M059J (cell line): ENCODE measurements around the gene UIMC1. TPM values are rescaled to one million over a fixed set of nuclear protein-coding genes. Genes with fewer than 3 reads are reported as not detected.
"Not testable (repeated sequence)": the region's sequence is repeated elsewhere in the genome, so short reads cannot be mapped to it uniquely, and the experiment has no call there.

Experiments used
- DNase-seq: peaks from one replicate; pipeline ENCODE4 v3.0.0-alpha.2; 2012; ENCODE audit warnings: low read depth
- total RNA-seq: library from RNA; depleted of rRNA; stranded (reverse); fragments of >200 nt; shearing (Covaris generic); gene quantifications from 2 replicates; pipeline ENCODE4 v1.2.3, GENCODE V29; 2014; rRNA removed

The UIMC1 gene
- total RNA-seq, result 20.8 and 27.8 TPM in 2 replicates

- DNase-seq, result peak; percentile 86
Observed at GRCh38 chr5:177006265-177006972, at the start of gene UIMC1. UIMC1 (minus strand) TSS chr5:177006779; CDS start chr5:176982615, 24,164 bp downstream.

GRCh38 chr5:177049285-177049684, 42.7 kb upstream of the UIMC1 start:
- no peak for DNase-seq

- not testable (repeated sequence) for DNase-seq
Observed at GRCh38 chr5:177048531-177048930, 42.0 kb upstream of the UIMC1 start.

- DNase-seq, result no peak
Observed at GRCh38 chr5:177045631-177046030, 39.1 kb upstream of the UIMC1 start.

GRCh38 chr5:177044641-177045040, 38.1 kb upstream of the UIMC1 start:
- DNase-seq, result no peak

- no peak for DNase-seq
Observed at GRCh38 chr5:177043958-177044357, 37.4 kb upstream of the UIMC1 start.

GRCh38 chr5:177043114-177043513, 36.5 kb upstream of the UIMC1 start:
- DNase-seq, result no peak

- no peak for DNase-seq
Observed at GRCh38 chr5:177041936-177042335, 35.4 kb upstream of the UIMC1 start.

GRCh38 chr5:177040814-177041420, 34.3 kb upstream of the UIMC1 start:
- DNase-seq, result peak; percentile 80

GRCh38 chr5:177036921-177037320, 30.3 kb upstream of the UIMC1 start:
- DNase-seq, result no peak

- DNase-seq, result no peak
Observed at GRCh38 chr5:177036443-177036842, 29.9 kb upstream of the UIMC1 start.

- no peak for DNase-seq
Observed at GRCh38 chr5:177035976-177036375, 29.4 kb upstream of the UIMC1 start.

- no peak for DNase-seq
Observed at GRCh38 chr5:177029498-177029897, 22.9 kb upstream of the UIMC1 start.

GRCh38 chr5:177027665-177028064, 21.1 kb upstream of the UIMC1 start:
- no peak for DNase-seq

GRCh38 chr5:177025101-177025601, 18.6 kb upstream of the UIMC1 start:
- DNase-seq, result no peak

GRCh38 chr5:177024559-177024958, 18.0 kb upstream of the UIMC1 start:
- DNase-seq, result no peak

- DNase-seq, result peak; percentile 7
Observed at GRCh38 chr5:177023303-177023664, 16.7 kb upstream of the UIMC1 start.

- DNase-seq, result peak; percentile 91
Observed at GRCh38 chr5:177022386-177023302, 16.1 kb upstream of the UIMC1 start, which contains the start of gene ZNF346. ZNF346 (plus strand) TSS chr5:177022696; CDS start chr5:177022739, 43 bp downstream.

GRCh38 chr5:177020033-177020432, 13.5 kb upstream of the UIMC1 start:
- DNase-seq, result no peak

GRCh38 chr5:177018341-177018740, 11.8 kb upstream of the UIMC1 start:
- peak; percentile 15 for DNase-seq

- DNase-seq, result no peak
Observed at GRCh38 chr5:177015156-177015555, 8.6 kb upstream of the UIMC1 start.

- no peak for DNase-seq
Observed at GRCh38 chr5:177010153-177010552, 3.6 kb upstream of the UIMC1 start.
